Daoy (cell line): ENCODE data around the gene EXOSC6. TPM values are rescaled to one million over a fixed set of nuclear protein-coding genes. Genes with fewer than 3 reads are reported as not detected.
"Not testable (repeated sequence)": the region's sequence is repeated elsewhere in the genome, so short reads cannot be mapped to it uniquely, and the experiment has no call there.

ENCODE experiments used
- DNase-seq: peaks from one replicate; pipeline ENCODE4 v3.0.0-alpha.2; 2015; ENCODE audit warnings: low read depth
- total RNA-seq: library from RNA; depleted of rRNA; stranded (reverse); fragments of >200 nt; shearing (Covaris generic); gene quantifications from 2 replicates; pipeline ENCODE4 v1.2.3, GENCODE V29; 2014

Gene EXOSC6
- total RNA-seq, 1 experiment from 2014 or later: 28.1 TPM

GRCh38 chr16:70254965-70255286 lies 3.2 kb upstream of the EXOSC6 start:
- DNase-seq: no peak

- no peak for DNase-seq
These were observed 2.6 kb upstream of the EXOSC6 start for GRCh38 chr16:70254180-70254964.

- DNase-seq: no peak
These were observed 1.8 kb upstream of the EXOSC6 start for GRCh38 chr16:70253291-70254106.

- DNase-seq: no peak
These were observed 732 bp upstream of the EXOSC6 start for GRCh38 chr16:70252355-70252988.

- peak; percentile 59 for DNase-seq
These were observed 752 bp downstream of the EXOSC6 start for GRCh38 chr16:70250748-70251628.

GRCh38 chr16:70249697-70250096 lies 2.0 kb downstream of the EXOSC6 start:
- DNase-seq: not testable (repeated sequence)

GRCh38 chr16:70238773-70239172 lies 13.0 kb downstream of the EXOSC6 start:
- not testable (repeated sequence) for DNase-seq

GRCh38 chr16:70231831-70232230 lies 19.9 kb downstream of the EXOSC6 start:
- DNase-seq: not testable (repeated sequence)

- not testable (repeated sequence) for DNase-seq
These were observed 25.7 kb downstream of the EXOSC6 start for GRCh38 chr16:70226024-70226423.

GRCh38 chr16:70225430-70225829 lies 26.3 kb downstream of the EXOSC6 start:
- DNase-seq: not testable (repeated sequence)

GRCh38 chr16:70224645-70225044 lies 27.1 kb downstream of the EXOSC6 start:
- not testable (repeated sequence) for DNase-seq

- not testable (repeated sequence) for DNase-seq
These were observed 27.7 kb downstream of the EXOSC6 start for GRCh38 chr16:70223971-70224513.

- not testable (repeated sequence) for DNase-seq
These were observed 28.5 kb downstream of the EXOSC6 start for GRCh38 chr16:70223216-70223615.

GRCh38 chr16:70222574-70222973 lies 29.2 kb downstream of the EXOSC6 start:
- not testable (repeated sequence) for DNase-seq

- DNase-seq: not testable (repeated sequence)
These were observed 33.2 kb downstream of the EXOSC6 start for GRCh38 chr16:70218586-70218985.

GRCh38 chr16:70206382-70206781 lies 45.4 kb downstream of the EXOSC6 start:
- not testable (repeated sequence) for DNase-seq

GRCh38 chr16:70204668-70205405 lies 46.9 kb downstream of the EXOSC6 start:
- DNase-seq: not testable (repeated sequence)

- not testable (repeated sequence) for DNase-seq
These were observed 47.7 kb downstream of the EXOSC6 start for GRCh38 chr16:70204010-70204409.

- not testable (repeated sequence) for DNase-seq
These were observed 48.2 kb downstream of the EXOSC6 start for GRCh38 chr16:70203508-70203907.

- DNase-seq: not testable (repeated sequence)
These were observed 51.7 kb downstream of the EXOSC6 start for GRCh38 chr16:70200063-70200462.
